Endothelial cell of umbilical vein (primary cell): ENCODE data around the gene NACA2. TPM values are rescaled to one million over a fixed set of nuclear protein-coding genes. Genes with fewer than 3 reads are reported as not detected.

ENCODE experiments used
- BruUV-seq: library from RNA; stranded (reverse); fragments of 400-500 nt; replicated peaks from 2 replicates; lab custom pipeline; 2021; lab: Mats Ljungman, UMichigan
- CTCF ChIA-PET: fragments of 300-600, 350-600 bp; sonication (Branson Sonifier 250); formaldehyde crosslinking; loops from one replicate; lab custom pipeline; 2021; ENCODE audit warnings: antibody characterized with exemption, inconsistent platforms; lab: Charles Lee
- POLR2A ChIA-PET: fragments of 300-600, 350-600 bp; sonication (Branson Sonifier 250); formaldehyde crosslinking; loops from one replicate; lab custom pipeline; 2021; ENCODE audit warnings: antibody characterized with exemption, inconsistent platforms; lab: Charles Lee
- DNase-seq: peaks from one replicate; pipeline ENCODE4 v3.0.0-alpha.2; 2011; ENCODE audit warnings: low read depth, low spot score
- FAIRE-seq: peaks from 2 replicates; lab custom pipeline; 2011; peaks lifted over from hg19 to GRCh38; lab: Jason Lieb, UNC
- H2AFZ ChIP-seq: 2 replicates; pipeline ENCODE4 v1.6.0; 2012; ENCODE audit warnings: low read depth, low read length, control low read depth, inconsistent platforms
- H3K27ac ChIP-seq: 2 replicates; pipeline ENCODE4 v1.5.1; 2011; ENCODE audit warnings: low read depth, mild to moderate bottlenecking, control low read depth, low read length, moderate library complexity; ENCODE audit not compliant: insufficient read depth
- H3K27me3 ChIP-seq, 2 experiments: 2 replicates each; pipeline versions ENCODE4 v1.6.0 to v1.6.1; 2011; ENCODE audit warnings: low read length in 2 of 2, mixed read lengths in 1 of 2; ENCODE audit not compliant: control insufficient read depth in 2 of 2, insufficient read depth in 2 of 2
- H3K36me3 ChIP-seq, 2 experiments: 2 replicates in 1 of 2; 3 replicates in 1 of 2; pipeline ENCODE4 v1.5.1; 2011; ENCODE audit warnings: low read length in 2 of 2, mild to moderate bottlenecking in 1 of 2, moderate library complexity in 1 of 2; ENCODE audit not compliant: control insufficient read depth in 2 of 2, insufficient read depth in 2 of 2; ENCODE audit errors: extremely low read depth in 1 of 2
- H3K4me1 ChIP-seq: 3 replicates; pipeline ENCODE4 v1.5.1; 2011; ENCODE audit warnings: mild to moderate bottlenecking, low read length; ENCODE audit not compliant: control insufficient read depth, insufficient read depth; ENCODE audit errors: extremely low read depth
- H3K4me2 ChIP-seq: 2 replicates; pipeline ENCODE4 v1.6.1; 2011; ENCODE audit warnings: low read length, control low read depth, mixed read lengths; ENCODE audit not compliant: insufficient read depth
- H3K4me3 ChIP-seq, 3 experiments: fragments of 200-600 bp in 1 of 3; sonication (generic), shearing (Covaris generic) in 1 of 3; replicated peaks in 1 of 3; 2 replicates each; pipeline ENCODE4 v1.5.1; 2011 to 2016; ENCODE audit warnings: control low read depth in 3 of 3, low read length in 3 of 3, mild to moderate bottlenecking in 2 of 3, inconsistent platforms in 1 of 3, low read depth in 1 of 3, moderate library complexity in 1 of 3; ENCODE audit not compliant: insufficient read depth in 1 of 3
- H3K79me2 ChIP-seq: 2 replicates; pipeline ENCODE4 v1.6.0; 2012; ENCODE audit warnings: low read length, inconsistent platforms; ENCODE audit not compliant: control insufficient read depth, insufficient read depth
- H3K9ac ChIP-seq: replicated peaks from 2 replicates; pipeline ENCODE3; 2011; ENCODE audit warnings: low read length, control low read depth; ENCODE audit not compliant: insufficient read depth; ENCODE audit errors: extremely low read depth
- H3K9me1 ChIP-seq: replicated peaks from 3 replicates; pipeline ENCODE4 v1.6.0; 2011; ENCODE audit warnings: mild to moderate bottlenecking, low read length; ENCODE audit not compliant: control insufficient read depth, insufficient read depth; ENCODE audit errors: extremely low read depth
- H3K9me3 ChIP-seq: replicated peaks from 2 replicates; pipeline ENCODE4 v1.5.1; 2012; ENCODE audit warnings: low read length, inconsistent platforms; ENCODE audit not compliant: control insufficient read depth, insufficient read depth
- H4K20me1 ChIP-seq: replicated peaks from 2 replicates; pipeline ENCODE3; 2011; ENCODE audit warnings: mild to moderate bottlenecking, low read length; ENCODE audit not compliant: control insufficient read depth, insufficient read depth; ENCODE audit errors: extremely low read depth
- CTCF ChIP-seq, 2 donors: IDR thresholded peaks; 1 replicate in 1 of 2; 2 replicates in 1 of 2; pipeline ENCODE4 v1.5.1; 2011; ENCODE audit warnings: low read length in 2 of 2, mild to moderate bottlenecking in 2 of 2, moderate library complexity in 2 of 2, control low read depth in 1 of 2, inconsistent platforms in 1 of 2, low read depth in 1 of 2; ENCODE audit not compliant: insufficient read depth in 1 of 2; ENCODE audit errors: extremely low read depth in 1 of 2
- EZH2 ChIP-seq: IDR thresholded peaks from 2 replicates; pipeline ENCODE4 v1.6.1; 2012; ENCODE audit warnings: borderline replicate concordance, low read depth, mild to moderate bottlenecking, moderate library complexity, low read length, inconsistent platforms; ENCODE audit not compliant: severe bottlenecking
- FOS ChIP-seq: IDR thresholded peaks from 2 replicates; pipeline ENCODE4 v1.6.1; 2011; ENCODE audit warnings: mild to moderate bottlenecking, low read length, moderate library complexity, borderline replicate concordance; ENCODE audit not compliant: insufficient read depth
- GATA2 ChIP-seq: IDR thresholded peaks from 2 replicates; pipeline ENCODE4 v1.7.0; 2011; ENCODE audit warnings: low read depth, mild to moderate bottlenecking, moderate library complexity, mixed read lengths, low read length; ENCODE audit not compliant: insufficient read length, insufficient read depth
- JUN ChIP-seq: IDR thresholded peaks from 2 replicates; pipeline ENCODE4 v1.6.1; 2011; ENCODE audit warnings: borderline replicate concordance, low read depth; ENCODE audit not compliant: insufficient read length, insufficient read depth
- MAX ChIP-seq: IDR thresholded peaks from 2 replicates; pipeline ENCODE4 v1.6.1; 2011; ENCODE audit not compliant: insufficient read depth, insufficient read length
- MYC ChIP-seq: IDR thresholded peaks from one replicate; pipeline ENCODE4 v1.6.1; 2011; ENCODE audit warnings: mild to moderate bottlenecking, low read depth, low read length
- POLR2A ChIP-seq: IDR thresholded peaks from 2 replicates; pipeline ENCODE4 v1.6.1; 2012; ENCODE audit warnings: low read depth, mild to moderate bottlenecking, control low read depth, low read length
- POLR2AphosphoS5 ChIP-seq: IDR thresholded peaks from 2 replicates; pipeline ENCODE4 v1.6.1; 2012; ENCODE audit warnings: low read depth, mild to moderate bottlenecking, control low read depth, low read length, moderate library complexity; ENCODE audit not compliant: insufficient read depth
- dilution Hi-C: fragments of 300-500 bp; cut with MboI; formaldehyde crosslinking; loops from one replicate; pipeline ENCODE4 v1.15.0; 2019; ENCODE audit warnings: low sequenced_read_pairs; ENCODE audit not compliant: extremely low pct_ligation_motif_present
- intact Hi-C: fragments of 100-400 bp; cut with micrococcal nuclease; formaldehyde crosslinking; loops from one replicate; pipeline ENCODE4 v1.10.0; 2022
- polyA plus RNA-seq, 4 experiments: library from polyadenylated mRNA; depleted of rRNA in 3 of 4; stranded (reverse) in 3 of 4; unstranded in 1 of 4; fragments of >200 nt; gene quantifications; 2 replicates each; pipeline versions ENCODE4 v1.2.1 to v1.2.3, GENCODE V29; 2011 to 2012; ENCODE audit warnings: missing spikeins in 1 of 4
- total RNA-seq: library from RNA; stranded (reverse); gene quantifications from 2 replicates; pipeline ENCODE4 v1.2.3, GENCODE V29; 2021

Gene NACA2
- total and polyA plus RNA-seq, 2 donors (not counting 3 experiments of a cell fraction or from before 2014, with no cell fraction given): not detected

GRCh38 chr17:61618950-61619349 lies 27.9 kb upstream of the NACA2 start:
- no peak overlapping the region for H3K4me2 ChIP-seq
- no peak for FAIRE-seq
- BruUV-seq: no TSS peak
- no peak for DNase-seq
- H3K9ac ChIP-seq: no peak overlapping the region
- H3K9me1 ChIP-seq: no peaks in the 10 kb centered on the region
- H3K27ac ChIP-seq: no peak overlapping the region
- no peaks in the 10 kb centered on the region for H4K20me1 ChIP-seq
- no peaks in the 10 kb centered on the region for H3K9me3 ChIP-seq
- no peak for TF ChIP-seq MYC
- TF ChIP-seq JUN: no peak
- no peak for TF ChIP-seq EZH2
- no peak for TF ChIP-seq CTCF (IDR thresholded peaks at IDR 0.05; ENCODE audit: extremely low read depth in 1 of 2, insufficient read depth in 1 of 2, low read depth in 1 of 2, low read length in 2 of 2)
- no peak for TF ChIP-seq FOS
- no peak for TF ChIP-seq MAX
- TF ChIP-seq POLR2AphosphoS5: no peak
- no peak for TF ChIP-seq POLR2A
- no peak for TF ChIP-seq GATA2
- H3K4me3 ChIP-seq: no peak overlapping the region
- no peak overlapping the region for H2AFZ ChIP-seq
- no peaks in the 10 kb centered on the region for H3K36me3 ChIP-seq
- intact Hi-C loops (no loop called here), dilution Hi-C loops (no loop called here)
- H3K4me1 ChIP-seq: no peaks in the 10 kb centered on the region
- no peaks in the 10 kb centered on the region for H3K79me2 ChIP-seq
- ChIA-PET POLR2A (no interaction called here), CTCF (no interaction called here)
- H3K27me3 ChIP-seq: peaks cover 0 to 9% of the 10 kb centered on the region in 2 experiments
